HFFc6 (cell line): Measurements from ENCODE around the gene S1PR1. TPM values are rescaled to one million over a fixed set of nuclear protein-coding genes. Genes with fewer than 3 reads are reported as not detected.

Experiments used
- DNase-seq: peaks from one replicate; pipeline ENCODE4 v3.0.0-alpha.2; 2018
- H3K27ac Mint-ChIP-seq: 2 replicates; pipeline ENCODE4 v1.8.0; 2020; ENCODE audit warnings: mild to moderate bottlenecking, mixed read lengths
- H3K27me3 Mint-ChIP-seq: 2 replicates; pipeline ENCODE4 v1.8.0; 2021; ENCODE audit warnings: mild to moderate bottlenecking, moderate library complexity, mixed read lengths; ENCODE audit not compliant: insufficient read depth
- H3K36me3 Mint-ChIP-seq: 2 replicates; pipeline ENCODE4 v1.8.0; 2021; ENCODE audit warnings: low read depth, mixed read lengths
- H3K4me1 Mint-ChIP-seq: 2 replicates; pipeline ENCODE4 v1.8.0; 2020; ENCODE audit warnings: low read depth, mixed read lengths
- H3K4me3 Mint-ChIP-seq: 2 replicates; pipeline ENCODE4 v1.8.0; 2020; ENCODE audit warnings: mild to moderate bottlenecking, moderate library complexity, mixed read lengths
- H3K9me3 Mint-ChIP-seq: 2 replicates; pipeline ENCODE4 v1.8.0; 2020; ENCODE audit warnings: mild to moderate bottlenecking, mixed read lengths
- total RNA-seq, 6 experiments: library from RNA; stranded (reverse); fragmentation: NEBNext Ultra II Directional; extraction: Animal tissue kit (Norgen Biotek cat#: 25700); gene quantifications; 2 replicates in 1 of 6; 3 replicates in 5 of 6; pipeline ENCODE4 v1.2.3, GENCODE V29; 2021
- TF ChIP-seq, protein P1 (sequence below): fragments of 200-600 bp; sonication (generic); IDR thresholded peaks from 2 replicates; pipeline ENCODE4 v1.5.0; 2021; ENCODE audit warnings: antibody characterized with exemption, mild to moderate bottlenecking

The S1PR1 gene
- total RNA-seq, 6 experiments from 2014 or later = 6.0 to 10.2 (median 8.9) TPM

DNA sequence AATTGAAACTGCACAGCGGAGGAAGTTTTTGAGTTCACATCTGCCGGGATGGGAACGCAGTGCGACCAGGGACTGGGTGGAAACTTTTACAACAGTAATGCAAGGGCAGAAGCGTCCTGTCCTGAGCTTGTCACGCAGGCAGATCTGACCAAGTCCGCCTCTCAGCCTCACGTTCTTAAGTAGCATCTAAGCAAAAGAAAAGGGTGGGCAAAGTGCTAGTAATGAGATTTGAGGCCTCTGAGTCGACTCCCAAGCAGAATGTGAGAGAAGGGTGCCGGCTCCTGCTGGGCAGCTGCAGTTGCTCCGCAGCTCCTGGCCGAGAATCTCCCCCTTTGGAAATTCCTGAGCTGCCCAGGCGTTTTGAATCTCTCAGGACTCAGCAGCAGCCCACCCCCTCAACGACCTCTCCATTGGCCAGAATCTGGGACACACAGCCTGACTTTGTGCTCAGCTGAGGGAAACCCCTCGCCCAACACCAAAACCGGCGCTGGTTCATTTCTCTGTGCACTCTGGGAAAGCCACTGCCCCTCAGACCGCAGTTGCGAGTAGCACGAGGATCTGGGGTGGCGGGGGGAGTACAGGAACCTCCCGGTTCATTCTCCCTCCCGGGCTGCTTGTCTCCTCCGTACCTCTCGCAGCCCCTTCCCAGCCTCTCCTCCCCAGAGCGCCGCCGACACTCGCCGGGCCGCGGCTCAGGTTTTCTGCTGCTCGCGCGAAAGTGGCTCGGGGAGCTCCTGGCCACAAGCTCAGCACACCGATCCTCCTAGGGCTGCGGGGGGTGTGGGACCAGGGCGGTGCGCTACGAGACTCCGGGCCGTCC lies 913 bp upstream of the S1PR1 start:
- Mint-ChIP-seq H3K36me3 (peaks cover 8% of the 10 kb centered on the region), H3K27ac (peak overlapping the region; percentile 44), H3K4me3 (peak overlapping the region; percentile 90), H3K4me1 (peaks cover 33% of the 10 kb centered on the region), H3K9me3 (no peaks in the 10 kb centered on the region; the same call in 1 of the 2 replicates), H3K27me3 (peaks cover 2% of the 10 kb centered on the region)
- peak; percentile 33 for DNase-seq
- TF ChIP-seq, protein P1, sequence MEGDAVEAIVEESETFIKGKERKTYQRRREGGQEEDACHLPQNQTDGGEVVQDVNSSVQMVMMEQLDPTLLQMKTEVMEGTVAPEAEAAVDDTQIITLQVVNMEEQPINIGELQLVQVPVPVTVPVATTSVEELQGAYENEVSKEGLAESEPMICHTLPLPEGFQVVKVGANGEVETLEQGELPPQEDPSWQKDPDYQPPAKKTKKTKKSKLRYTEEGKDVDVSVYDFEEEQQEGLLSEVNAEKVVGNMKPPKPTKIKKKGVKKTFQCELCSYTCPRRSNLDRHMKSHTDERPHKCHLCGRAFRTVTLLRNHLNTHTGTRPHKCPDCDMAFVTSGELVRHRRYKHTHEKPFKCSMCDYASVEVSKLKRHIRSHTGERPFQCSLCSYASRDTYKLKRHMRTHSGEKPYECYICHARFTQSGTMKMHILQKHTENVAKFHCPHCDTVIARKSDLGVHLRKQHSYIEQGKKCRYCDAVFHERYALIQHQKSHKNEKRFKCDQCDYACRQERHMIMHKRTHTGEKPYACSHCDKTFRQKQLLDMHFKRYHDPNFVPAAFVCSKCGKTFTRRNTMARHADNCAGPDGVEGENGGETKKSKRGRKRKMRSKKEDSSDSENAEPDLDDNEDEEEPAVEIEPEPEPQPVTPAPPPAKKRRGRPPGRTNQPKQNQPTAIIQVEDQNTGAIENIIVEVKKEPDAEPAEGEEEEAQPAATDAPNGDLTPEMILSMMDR = no peak

DNA sequence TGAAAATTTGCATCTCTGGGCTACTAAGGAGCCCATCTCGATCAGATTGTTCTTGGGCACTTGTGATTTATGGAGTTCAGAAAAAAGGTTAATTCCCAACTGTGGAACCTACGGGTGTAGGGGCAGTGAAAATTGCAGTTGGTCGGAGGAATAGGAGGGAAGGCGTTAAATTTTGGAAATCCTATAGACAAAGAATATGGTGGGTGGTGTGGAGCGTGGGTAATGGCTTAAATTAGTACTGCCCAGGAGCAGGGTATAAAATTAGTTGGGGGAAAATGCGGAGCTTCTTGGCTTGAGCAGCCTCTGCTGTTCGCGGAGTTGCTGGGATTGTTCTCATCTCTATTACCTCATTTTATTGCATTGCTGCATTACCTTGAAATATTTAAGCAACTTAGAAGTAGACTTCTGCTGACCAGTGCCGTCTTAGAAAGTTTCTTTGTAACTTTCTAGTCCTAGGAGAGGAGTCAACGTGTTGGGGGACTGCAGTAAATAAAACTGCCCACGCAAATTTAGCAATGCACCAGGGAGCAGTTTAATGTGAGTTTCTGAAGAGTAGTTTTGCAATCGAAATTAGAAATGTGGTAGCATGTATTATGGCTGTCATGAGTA lies 514 bp downstream of the S1PR1 start:
- peaks cover 2% of the 10 kb centered on the region for H3K27me3 Mint-ChIP-seq
- no peaks in the 10 kb centered on the region for H3K9me3 Mint-ChIP-seq
- peak overlapping the region; percentile 44 for H3K27ac Mint-ChIP-seq
- peaks cover 8% of the 10 kb centered on the region for H3K36me3 Mint-ChIP-seq
- DNase-seq = peak; percentile 48
- peak overlapping the region; percentile 90 for H3K4me3 Mint-ChIP-seq
- H3K4me1 Mint-ChIP-seq = peaks cover 38% of the 10 kb centered on the region
- TF ChIP-seq, protein P1 = no peak; the same call in 1 of the 2 replicates

DNA sequence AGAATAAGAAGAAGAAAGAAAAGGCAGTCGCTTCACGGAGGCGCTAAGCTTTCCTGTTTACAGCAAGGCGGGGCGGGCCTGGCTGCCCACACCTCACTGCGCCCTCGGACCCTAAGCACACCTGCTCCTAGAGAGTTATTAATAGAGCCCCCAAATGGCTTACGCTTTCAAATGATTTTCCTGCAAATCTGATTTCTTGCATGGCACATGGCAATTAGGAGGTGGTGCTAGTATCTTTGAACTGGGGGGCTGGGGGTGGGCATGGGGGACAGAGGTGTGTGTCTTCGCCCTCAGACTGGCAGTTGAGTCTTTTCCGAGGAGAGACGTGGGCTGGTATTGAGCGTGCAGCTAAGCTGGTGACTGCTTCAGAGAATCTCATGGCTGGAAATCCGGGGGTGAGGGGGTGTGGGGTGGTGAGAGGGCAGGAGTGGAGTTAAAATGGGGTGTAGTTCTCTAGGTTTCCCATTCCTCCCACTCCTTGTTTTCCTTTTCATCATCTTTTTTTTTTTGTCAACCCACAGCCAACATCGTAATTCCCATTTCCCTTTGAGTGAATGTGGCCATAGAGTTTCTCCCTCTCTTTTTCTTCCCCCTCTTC lies 1.3 kb downstream of the S1PR1 start:
- Mint-ChIP-seq H3K27me3 (peaks cover 2% of the 10 kb centered on the region), H3K27ac (peak overlapping the region; percentile 28; the same call in 1 of the 2 replicates), H3K4me1 (peaks cover 43% of the 10 kb centered on the region), H3K36me3 (peaks cover 8% of the 10 kb centered on the region), H3K4me3 (peak overlapping the region; percentile 90), H3K9me3 (no peaks in the 10 kb centered on the region)
- DNase-seq = no peak
- TF ChIP-seq, protein P1 = no peak

DNA sequence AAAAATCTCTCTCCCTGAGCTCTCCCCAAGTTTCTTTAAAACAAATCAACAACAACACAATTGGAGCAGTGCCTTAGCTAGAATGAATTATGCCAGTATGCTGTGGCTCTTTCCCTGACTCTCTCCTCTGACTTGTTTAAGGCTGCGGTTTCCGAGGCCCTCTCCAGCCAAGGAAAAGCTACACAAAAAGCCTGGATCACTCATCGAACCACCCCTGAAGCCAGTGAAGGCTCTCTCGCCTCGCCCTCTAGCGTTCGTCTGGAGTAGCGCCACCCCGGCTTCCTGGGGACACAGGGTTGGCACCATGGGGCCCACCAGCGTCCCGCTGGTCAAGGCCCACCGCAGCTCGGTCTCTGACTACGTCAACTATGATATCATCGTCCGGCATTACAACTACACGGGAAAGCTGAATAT lies 1.9 kb downstream of the S1PR1 start:
- H3K27ac Mint-ChIP-seq = peak overlapping the region; percentile 28
- H3K4me1 Mint-ChIP-seq = peaks cover 43% of the 10 kb centered on the region
- TF ChIP-seq, protein P1 = peak; percentile 97
- DNase-seq = peak; percentile 88
- H3K27me3 Mint-ChIP-seq = peaks cover 2% of the 10 kb centered on the region
- H3K4me3 Mint-ChIP-seq = peak overlapping the region; percentile 90
- no peaks in the 10 kb centered on the region for H3K9me3 Mint-ChIP-seq
- H3K36me3 Mint-ChIP-seq = peaks cover 8% of the 10 kb centered on the region

DNA sequence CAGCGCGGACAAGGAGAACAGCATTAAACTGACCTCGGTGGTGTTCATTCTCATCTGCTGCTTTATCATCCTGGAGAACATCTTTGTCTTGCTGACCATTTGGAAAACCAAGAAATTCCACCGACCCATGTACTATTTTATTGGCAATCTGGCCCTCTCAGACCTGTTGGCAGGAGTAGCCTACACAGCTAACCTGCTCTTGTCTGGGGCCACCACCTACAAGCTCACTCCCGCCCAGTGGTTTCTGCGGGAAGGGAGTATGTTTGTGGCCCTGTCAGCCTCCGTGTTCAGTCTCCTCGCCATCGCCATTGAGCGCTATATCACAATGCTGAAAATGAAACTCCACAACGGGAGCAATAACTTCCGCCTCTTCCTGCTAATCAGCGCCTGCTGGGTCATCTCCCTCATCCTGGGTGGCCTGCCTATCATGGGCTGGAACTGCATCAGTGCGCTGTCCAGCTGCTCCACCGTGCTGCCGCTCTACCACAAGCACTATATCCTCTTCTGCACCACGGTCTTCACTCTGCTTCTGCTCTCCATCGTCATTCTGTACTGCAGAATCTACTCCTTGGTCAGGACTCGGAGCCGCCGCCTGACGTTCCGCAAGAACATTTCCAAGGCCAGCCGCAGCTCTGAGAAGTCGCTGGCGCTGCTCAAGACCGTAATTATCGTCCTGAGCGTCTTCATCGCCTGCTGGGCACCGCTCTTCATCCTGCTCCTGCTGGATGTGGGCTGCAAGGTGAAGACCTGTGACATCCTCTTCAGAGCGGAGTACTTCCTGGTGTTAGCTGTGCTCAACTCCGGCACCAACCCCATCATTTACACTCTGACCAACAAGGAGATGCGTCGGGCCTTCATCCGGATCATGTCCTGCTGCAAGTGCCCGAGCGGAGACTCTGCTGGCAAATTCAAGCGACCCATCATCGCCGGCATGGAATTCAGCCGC lies 2.5 kb downstream of the S1PR1 start:
- TF ChIP-seq, protein P1 = peak; percentile 72
- Mint-ChIP-seq H3K4me3 (peak overlapping the region; percentile 90; the same call in 1 of the 2 replicates), H3K27me3 (peaks cover 2% of the 10 kb centered on the region), H3K27ac (peak overlapping the region; percentile 28; the same call in 1 of the 2 replicates), H3K36me3 (peaks cover 8% of the 10 kb centered on the region), H3K9me3 (no peaks in the 10 kb centered on the region), H3K4me1 (peaks cover 43% of the 10 kb centered on the region)
- no peak for DNase-seq
